ENCODE results near the gene LMOD1.

DNA sequence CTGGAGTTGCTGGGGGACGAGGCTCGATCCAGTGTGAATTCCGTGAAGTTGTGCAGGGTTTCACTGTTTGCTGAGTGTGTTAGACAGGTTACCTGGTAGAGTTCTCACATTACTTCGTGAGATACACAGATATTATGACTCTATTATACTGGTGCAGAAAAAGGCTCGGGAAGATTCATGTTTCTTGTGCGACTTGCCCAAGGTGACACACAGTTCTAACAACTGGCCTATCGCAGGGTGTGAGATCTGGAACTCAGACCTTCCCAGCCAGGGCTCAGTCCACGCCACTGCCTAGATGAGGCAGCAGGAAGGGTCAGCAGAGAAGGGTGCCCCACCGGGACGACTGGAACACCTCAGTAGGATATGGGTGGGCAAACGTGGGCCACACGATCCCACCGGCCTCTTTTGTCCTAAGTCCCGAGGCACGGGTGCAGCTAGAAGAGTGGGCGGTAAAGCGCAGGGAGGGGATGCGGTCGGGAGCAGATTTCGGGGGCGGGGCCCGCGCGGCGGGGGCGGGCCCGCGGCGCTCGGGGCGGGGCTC, 35.8 kb upstream of the LMOD1 start:
- TF ChIP-seq, protein P1, sequence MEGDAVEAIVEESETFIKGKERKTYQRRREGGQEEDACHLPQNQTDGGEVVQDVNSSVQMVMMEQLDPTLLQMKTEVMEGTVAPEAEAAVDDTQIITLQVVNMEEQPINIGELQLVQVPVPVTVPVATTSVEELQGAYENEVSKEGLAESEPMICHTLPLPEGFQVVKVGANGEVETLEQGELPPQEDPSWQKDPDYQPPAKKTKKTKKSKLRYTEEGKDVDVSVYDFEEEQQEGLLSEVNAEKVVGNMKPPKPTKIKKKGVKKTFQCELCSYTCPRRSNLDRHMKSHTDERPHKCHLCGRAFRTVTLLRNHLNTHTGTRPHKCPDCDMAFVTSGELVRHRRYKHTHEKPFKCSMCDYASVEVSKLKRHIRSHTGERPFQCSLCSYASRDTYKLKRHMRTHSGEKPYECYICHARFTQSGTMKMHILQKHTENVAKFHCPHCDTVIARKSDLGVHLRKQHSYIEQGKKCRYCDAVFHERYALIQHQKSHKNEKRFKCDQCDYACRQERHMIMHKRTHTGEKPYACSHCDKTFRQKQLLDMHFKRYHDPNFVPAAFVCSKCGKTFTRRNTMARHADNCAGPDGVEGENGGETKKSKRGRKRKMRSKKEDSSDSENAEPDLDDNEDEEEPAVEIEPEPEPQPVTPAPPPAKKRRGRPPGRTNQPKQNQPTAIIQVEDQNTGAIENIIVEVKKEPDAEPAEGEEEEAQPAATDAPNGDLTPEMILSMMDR (IDR thresholded peaks at IDR 0.05 in 4 of 5, conservative IDR thresholded peaks at IDR 0.05 in 1 of 5), result no peak
- TF ChIP-seq POLR2A (IDR thresholded peaks at IDR 0.05), result no peak

All from gastrocnemius medialis (tissue), 4 donors.